Hair follicular keratinocyte (primary cell): Measurements from ENCODE around the gene C1orf210. TPM values are rescaled to one million over a fixed set of nuclear protein-coding genes. Genes with fewer than 3 reads are reported as not detected.

Experiments used
- total RNA-seq: library from RNA; depleted of rRNA; stranded (reverse); fragments of >200 nt; gene quantifications from 2 replicates; pipeline ENCODE4 v1.2.3, GENCODE V29; 2015

C1orf210 gene
- 2.8 and 5.7 TPM in 2 replicates for total RNA-seq

GRCh38 chr1:43285269-43285990 is at the start of gene C1orf210:
C1orf210 (minus strand) TSS chr1:43285581; CDS start chr1:43283270, 2,311 bp downstream.

GRCh38 chr1:43300378-43301094 is 15.2 kb upstream of the C1orf210 start, which contains the start of gene TIE1:
TIE1 (plus strand) TSS chr1:43300982; CDS start chr1:43301072, 90 bp downstream.

GRCh38 chr1:43269627-43270375 is 15.6 kb downstream of the C1orf210 start, which contains the start of gene TMEM125:
TMEM125 (plus strand) TSS chr1:43269983; CDS start chr1:43272723, 2,740 bp downstream.

Other genes starting within 250 kb of the C1orf210 start
- 121 and 224 TPM in 2 replicates for gene EBNA1BP2, start 113.3 kb downstream of the C1orf210 start, total RNA-seq
- gene CFAP57, start 113.3 kb downstream of the C1orf210 start, total RNA-seq = 0.34 and 0.86 TPM in 2 replicates
- 3.0 and 4.3 TPM in 2 replicates for gene TMEM125, start 15.6 kb downstream of the C1orf210 start, total RNA-seq
- not detected in 2 replicates for gene TIE1, start 15.4 kb upstream of the C1orf210 start, total RNA-seq
- 0.08 and 0.34 TPM in 2 replicates for gene MPL, start 52.2 kb upstream of the C1orf210 start, total RNA-seq
- gene CDC20, start 73.4 kb upstream of the C1orf210 start, total RNA-seq = 63.1 and 277 TPM in 2 replicates
- 126 and 140 TPM in 2 replicates for gene ELOVL1, start 82.4 kb upstream of the C1orf210 start, total RNA-seq
- gene MED8, start 104.2 kb upstream of the C1orf210 start, total RNA-seq = 46.2 and 46.3 TPM in 2 replicates
- gene SZT2, start 104.3 kb upstream of the C1orf210 start, total RNA-seq = 9.8 and 9.9 TPM in 2 replicates
- 87.8 and 97.3 TPM in 2 replicates for gene HYI, start 168.3 kb upstream of the C1orf210 start, total RNA-seq
- gene PTPRF, start 245.3 kb upstream of the C1orf210 start, total RNA-seq = 152 and 204 TPM in 2 replicates